Measurements from ENCODE around the gene ACOT9. TPM values are rescaled to one million over a fixed set of nuclear protein-coding genes. Genes with fewer than 3 reads are reported as not detected.

The ACOT9 gene
- total RNA-seq, 1 experiment from 2014 or later = 75.6 TPM

GRCh38 chrX:23770142-23770541 is 27.1 kb upstream of the ACOT9 start:
- ChIA-PET CTCF (no interaction called here), POLR2A (ENCODE audit: unreplicated experiment) (no interaction called here)
- Histone ChIP-seq H3K4me2 (ENCODE audit: low read length) (no peak overlapping the region), H3K9ac (ENCODE audit: low read length) (no peak overlapping the region), H3K9me3 (ENCODE audit: low read length) (no peaks in the 10 kb centered on the region), H3K27me3 (ENCODE audit: low read length) (no peaks in the 10 kb centered on the region), H3K4me3 (ENCODE audit: low read length) (no peak overlapping the region), H3K79me2 (ENCODE audit: low read length) (no peaks in the 10 kb centered on the region), H3K9me2 (replicated peaks; ENCODE audit: low read length) (no peaks in the 10 kb centered on the region), H4K20me1 (ENCODE audit: low read length) (no peaks in the 10 kb centered on the region), H3K4me1 (ENCODE audit: insufficient read depth, low read length) (no peaks in the 10 kb centered on the region), H2AFZ (ENCODE audit: low read length) (no peak overlapping the region), H3F3A (ENCODE audit: low read length, unreplicated experiment) (no peaks in the 10 kb centered on the region), H3K27ac (ENCODE audit: low read length) (no peak overlapping the region), H3K36me3 (ENCODE audit: low read depth, low read length) (no peaks in the 10 kb centered on the region)
- intact Hi-C loops (cut with micrococcal nuclease) = no loop called here
- ATAC-seq = no peak
- BruUV-seq (replicated peaks) = no TSS peak
- TF ChIP-seq, protein P1, sequence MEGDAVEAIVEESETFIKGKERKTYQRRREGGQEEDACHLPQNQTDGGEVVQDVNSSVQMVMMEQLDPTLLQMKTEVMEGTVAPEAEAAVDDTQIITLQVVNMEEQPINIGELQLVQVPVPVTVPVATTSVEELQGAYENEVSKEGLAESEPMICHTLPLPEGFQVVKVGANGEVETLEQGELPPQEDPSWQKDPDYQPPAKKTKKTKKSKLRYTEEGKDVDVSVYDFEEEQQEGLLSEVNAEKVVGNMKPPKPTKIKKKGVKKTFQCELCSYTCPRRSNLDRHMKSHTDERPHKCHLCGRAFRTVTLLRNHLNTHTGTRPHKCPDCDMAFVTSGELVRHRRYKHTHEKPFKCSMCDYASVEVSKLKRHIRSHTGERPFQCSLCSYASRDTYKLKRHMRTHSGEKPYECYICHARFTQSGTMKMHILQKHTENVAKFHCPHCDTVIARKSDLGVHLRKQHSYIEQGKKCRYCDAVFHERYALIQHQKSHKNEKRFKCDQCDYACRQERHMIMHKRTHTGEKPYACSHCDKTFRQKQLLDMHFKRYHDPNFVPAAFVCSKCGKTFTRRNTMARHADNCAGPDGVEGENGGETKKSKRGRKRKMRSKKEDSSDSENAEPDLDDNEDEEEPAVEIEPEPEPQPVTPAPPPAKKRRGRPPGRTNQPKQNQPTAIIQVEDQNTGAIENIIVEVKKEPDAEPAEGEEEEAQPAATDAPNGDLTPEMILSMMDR (conservative IDR thresholded peaks at IDR 0.05; ENCODE audit: low read depth, low read length) = no peak
- TF ChIP-seq EZH2 (IDR thresholded peaks at IDR 0.05; ENCODE audit: low read length, unreplicated experiment) = no peak
- TF ChIP-seq EZH2phosphoT487 (IDR thresholded peaks at IDR 0.05; ENCODE audit: borderline replicate concordance, low read length) = no peak
- no peak for DNase-seq

DNA sequence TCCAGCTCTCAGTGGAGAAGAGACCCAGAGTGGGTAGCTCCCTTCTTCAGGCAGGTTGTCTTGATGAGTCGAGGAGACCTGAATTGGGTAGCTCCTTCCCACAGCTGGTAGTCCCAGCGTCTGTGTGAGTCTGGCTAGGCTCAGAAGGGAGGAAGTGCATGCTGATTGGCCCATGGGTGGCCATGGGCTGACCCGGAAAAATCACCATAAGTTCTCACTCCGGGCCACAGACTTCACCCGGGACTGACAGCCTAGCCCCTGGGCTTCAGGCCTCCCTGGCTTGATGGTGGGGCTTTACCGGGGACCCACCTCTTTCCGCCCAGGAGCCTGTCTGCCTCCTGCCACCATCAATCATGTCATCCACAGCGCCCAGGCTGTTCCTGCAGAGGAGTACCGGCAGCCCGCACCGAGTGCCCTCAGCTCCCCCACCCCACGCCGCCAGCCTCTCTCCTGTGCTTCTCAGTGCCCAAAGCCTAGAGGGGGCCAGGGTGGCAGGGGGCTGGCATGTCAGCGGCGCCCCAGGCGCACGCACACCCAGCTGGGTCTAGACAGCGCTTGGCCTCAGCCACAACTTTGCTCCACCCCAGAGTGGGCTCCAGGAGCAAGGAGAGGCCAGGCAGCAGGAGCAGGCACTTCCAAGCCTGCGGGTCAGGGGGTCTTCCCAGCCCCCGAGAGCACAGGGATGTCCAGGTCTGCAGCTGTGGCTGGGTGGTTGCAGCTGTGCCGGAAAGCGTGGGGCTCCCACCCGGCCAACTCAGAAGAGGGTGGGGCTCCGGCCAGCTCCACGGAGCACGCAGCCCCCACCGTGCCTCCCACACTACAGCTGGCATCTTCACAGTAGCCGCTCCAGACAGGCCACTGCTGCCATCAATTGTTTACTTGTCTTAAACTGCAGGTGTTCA is 23.8 kb upstream of the ACOT9 start:
- no peak for DNase-seq
- H3K27me3 ChIP-seq (ENCODE audit: low read length) = no peaks in the 10 kb centered on the region
- H3K27ac ChIP-seq (ENCODE audit: low read length) = no peak overlapping the region
- no peaks in the 10 kb centered on the region for H3F3A ChIP-seq (ENCODE audit: low read length, unreplicated experiment)
- POLR2A ChIA-PET (ENCODE audit: unreplicated experiment) = no interaction called here
- no TSS peak for BruUV-seq (replicated peaks)
- no peak overlapping the region for H2AFZ ChIP-seq (ENCODE audit: low read length)
- no peaks in the 10 kb centered on the region for H3K79me2 ChIP-seq (ENCODE audit: low read length)
- H3K4me3 ChIP-seq (ENCODE audit: low read length) = no peak overlapping the region
- no peaks in the 10 kb centered on the region for H4K20me1 ChIP-seq (ENCODE audit: low read length)
- CTCF ChIA-PET = no interaction called here
- H3K4me1 ChIP-seq (ENCODE audit: insufficient read depth, low read length) = no peaks in the 10 kb centered on the region
- no peak overlapping the region for H3K9ac ChIP-seq (ENCODE audit: low read length)
- H3K36me3 ChIP-seq (ENCODE audit: low read depth, low read length) = no peaks in the 10 kb centered on the region
- ATAC-seq = no peak
- H3K4me2 ChIP-seq (ENCODE audit: low read length) = no peak overlapping the region
- intact Hi-C loops (cut with micrococcal nuclease) = no loop called here
- H3K9me3 ChIP-seq (ENCODE audit: low read length) = no peaks in the 10 kb centered on the region
- TF ChIP-seq EZH2 (IDR thresholded peaks at IDR 0.05; ENCODE audit: low read length, unreplicated experiment) = no peak
- TF ChIP-seq EZH2phosphoT487 (IDR thresholded peaks at IDR 0.05; ENCODE audit: borderline replicate concordance, low read length) = no peak
- TF ChIP-seq, protein P1 (conservative IDR thresholded peaks at IDR 0.05; ENCODE audit: low read depth, low read length) = no peak
- H3K9me2 ChIP-seq (replicated peaks; ENCODE audit: low read length) = no peaks in the 10 kb centered on the region

GRCh38 chrX:23765868-23766267 is 22.8 kb upstream of the ACOT9 start:
- peak overlapping the region; percentile 9; the same call in 1 of the 2 replicates for H3K27ac ChIP-seq (ENCODE audit: low read length)
- POLR2A ChIA-PET (ENCODE audit: unreplicated experiment) = no interaction called here

More at GRCh38 chrX:23765868-23766267, 22.8 kb upstream of the ACOT9 start:
- no peaks in the 10 kb centered on the region for H3K9me3 ChIP-seq (ENCODE audit: low read length)
- no peaks in the 10 kb centered on the region for H3K4me1 ChIP-seq (ENCODE audit: insufficient read depth, low read length)
- TF ChIP-seq EZH2phosphoT487 (IDR thresholded peaks at IDR 0.05; ENCODE audit: borderline replicate concordance, low read length) = no peak
- TF ChIP-seq EZH2 (IDR thresholded peaks at IDR 0.05; ENCODE audit: low read length, unreplicated experiment) = no peak
- TF ChIP-seq, protein P1 (conservative IDR thresholded peaks at IDR 0.05; ENCODE audit: low read depth, low read length) = no peak
- no peak overlapping the region for H3K4me3 ChIP-seq (ENCODE audit: low read length)
- intact Hi-C loops (cut with micrococcal nuclease) = no loop called here
- no peaks in the 10 kb centered on the region for H3K79me2 ChIP-seq (ENCODE audit: low read length)
- no peaks in the 10 kb centered on the region for H3F3A ChIP-seq (ENCODE audit: low read length, unreplicated experiment)
- no peaks in the 10 kb centered on the region for H3K27me3 ChIP-seq (ENCODE audit: low read length)
- ATAC-seq (no peak), DNase-seq (no peak)
- H4K20me1 ChIP-seq (ENCODE audit: low read length) = no peaks in the 10 kb centered on the region
- no peak overlapping the region for H2AFZ ChIP-seq (ENCODE audit: low read length)
- no peak overlapping the region for H3K4me2 ChIP-seq (ENCODE audit: low read length)
- H3K9ac ChIP-seq (ENCODE audit: low read length) = no peak overlapping the region
- H3K9me2 ChIP-seq (replicated peaks; ENCODE audit: low read length) = no peaks in the 10 kb centered on the region
- H3K36me3 ChIP-seq (ENCODE audit: low read depth, low read length) = no peaks in the 10 kb centered on the region
- no TSS peak for BruUV-seq (replicated peaks)
- CTCF ChIA-PET = no interaction called here

Data from PC-3 (cell line).